ENCODE data around the gene EPHA1. TPM values are rescaled to one million over a fixed set of nuclear protein-coding genes. Genes with fewer than 3 reads are reported as not detected.
"Not testable (repeated sequence)": the region's sequence is repeated elsewhere in the genome, so short reads cannot be mapped to it uniquely, and the experiment has no call there.

The EPHA1 gene
- total RNA-seq, 1 experiment from 2014 or later: not detected

- no peak for DNase-seq (ENCODE audit: low read depth, low spot score)
- in situ Hi-C loops (cut with HindIII; ENCODE audit: low pct_unique_long_range_greater_than_20kb, low sequenced_read_pairs): loop anchor here (25.0 kb wide), 1 partner anchor 158 kb away; no protein-coding TSS in a partner anchor
Observed at GRCh38 chr7:143395187-143396149, 13.2 kb downstream of the EPHA1 start.

- in situ Hi-C loops (cut with HindIII; ENCODE audit: low pct_unique_long_range_greater_than_20kb, low sequenced_read_pairs): loop anchor here (25.0 kb wide), 1 partner anchor 157 kb away; no protein-coding TSS in a partner anchor
- no peak for DNase-seq (ENCODE audit: low read depth, low spot score)
Observed at GRCh38 chr7:143394777-143395176, 13.9 kb downstream of the EPHA1 start.

GRCh38 chr7:143394068-143394467 lies 14.6 kb downstream of the EPHA1 start:
- no peak for DNase-seq (ENCODE audit: low read depth, low spot score)
- in situ Hi-C loops (cut with HindIII; ENCODE audit: low pct_unique_long_range_greater_than_20kb, low sequenced_read_pairs): loop anchor here (25.0 kb wide), 1 partner anchor 157 kb away; no protein-coding TSS in a partner anchor

- no peak for DNase-seq (ENCODE audit: low read depth, low spot score)
- in situ Hi-C loops (cut with HindIII; ENCODE audit: low pct_unique_long_range_greater_than_20kb, low sequenced_read_pairs): loop anchor here (25.0 kb wide), 1 partner anchor 156 kb away; no protein-coding TSS in a partner anchor
Observed at GRCh38 chr7:143393267-143394041, 15.2 kb downstream of the EPHA1 start.

GRCh38 chr7:143392875-143393266 lies 15.8 kb downstream of the EPHA1 start:
- in situ Hi-C loops (cut with HindIII; ENCODE audit: low pct_unique_long_range_greater_than_20kb, low sequenced_read_pairs): loop anchor here (25.0 kb wide), 1 partner anchor 156 kb away; no protein-coding TSS in a partner anchor
- no peak for DNase-seq (ENCODE audit: low read depth, low spot score)

GRCh38 chr7:143392427-143392826 lies 16.2 kb downstream of the EPHA1 start:
- not testable (repeated sequence) for DNase-seq (ENCODE audit: low read depth, low spot score)
- in situ Hi-C loops (cut with HindIII; ENCODE audit: low pct_unique_long_range_greater_than_20kb, low sequenced_read_pairs): loop anchor here (25.0 kb wide), 1 partner anchor 155 kb away; no protein-coding TSS in a partner anchor

GRCh38 chr7:143391462-143392404 lies 16.9 kb downstream of the EPHA1 start:
- in situ Hi-C loops (cut with HindIII; ENCODE audit: low pct_unique_long_range_greater_than_20kb, low sequenced_read_pairs): loop anchor here (25.0 kb wide), 1 partner anchor 154 kb away; no protein-coding TSS in a partner anchor
- DNase-seq (ENCODE audit: low read depth, low spot score): no peak

- DNase-seq (ENCODE audit: low read depth, low spot score): no peak
- in situ Hi-C loops (cut with HindIII; ENCODE audit: low pct_unique_long_range_greater_than_20kb, low sequenced_read_pairs): loop anchor here (25.0 kb wide), 1 partner anchor 154 kb away; no protein-coding TSS in a partner anchor
Observed at GRCh38 chr7:143390773-143391317, 17.8 kb downstream of the EPHA1 start.

- no peak for DNase-seq (ENCODE audit: low read depth, low spot score)
- in situ Hi-C loops (cut with HindIII; ENCODE audit: low pct_unique_long_range_greater_than_20kb, low sequenced_read_pairs): loop anchor here (25.0 kb wide), 1 partner anchor 153 kb away; no protein-coding TSS in a partner anchor
Observed at GRCh38 chr7:143390104-143390772, 18.4 kb downstream of the EPHA1 start.

- no peak for DNase-seq (ENCODE audit: low read depth, low spot score)
- in situ Hi-C loops (cut with HindIII; ENCODE audit: low pct_unique_long_range_greater_than_20kb, low sequenced_read_pairs): loop anchor here (25.0 kb wide), 1 partner anchor 152 kb away; no protein-coding TSS in a partner anchor
Observed at GRCh38 chr7:143389316-143390103, 19.1 kb downstream of the EPHA1 start.

- in situ Hi-C loops (cut with HindIII; ENCODE audit: low pct_unique_long_range_greater_than_20kb, low sequenced_read_pairs): loop anchor here (25.0 kb wide), 1 partner anchor 151 kb away; no protein-coding TSS in a partner anchor
- no peak for DNase-seq (ENCODE audit: low read depth, low spot score)
Observed at GRCh38 chr7:143388491-143389101, 20.1 kb downstream of the EPHA1 start.

- in situ Hi-C loops (cut with HindIII; ENCODE audit: low pct_unique_long_range_greater_than_20kb, low sequenced_read_pairs): loop anchor here (25.0 kb wide), 1 partner anchor 151 kb away; no protein-coding TSS in a partner anchor
- no peak for DNase-seq (ENCODE audit: low read depth, low spot score)
Observed at GRCh38 chr7:143388051-143388450, 20.6 kb downstream of the EPHA1 start.

GRCh38 chr7:143387156-143387975 lies 21.3 kb downstream of the EPHA1 start:
- DNase-seq (ENCODE audit: low read depth, low spot score): no peak
- in situ Hi-C loops (cut with HindIII; ENCODE audit: low pct_unique_long_range_greater_than_20kb, low sequenced_read_pairs): loop anchor here (25.0 kb wide), 1 partner anchor 150 kb away; no protein-coding TSS in a partner anchor
